HEK293 (cell line): ENCODE measurements around the gene BTG2.

ENCODE experiments used
- ATF2 ChIP-seq: fragments of 450-650 bp; formaldehyde crosslinking; IDR thresholded peaks from 2 replicates; pipeline ENCODE4 v1.5.1; 2016; ENCODE audit warnings: missing biosample characterization, missing genetic modification characterization, low read depth
- GLI4 ChIP-seq: fragments of 450-650 bp; formaldehyde crosslinking; IDR thresholded peaks from 2 replicates; pipeline ENCODE4 v1.5.1; 2016; ENCODE audit warnings: missing biosample characterization, missing genetic modification characterization
- HIC1 ChIP-seq: fragments of 450-650 bp; formaldehyde crosslinking; IDR thresholded peaks from 2 replicates; pipeline ENCODE4 v1.5.1; 2016; ENCODE audit warnings: missing biosample characterization, missing genetic modification characterization
- HOXD13 ChIP-seq: sonication (generic); formaldehyde crosslinking; IDR thresholded peaks from 2 replicates; pipeline ENCODE4 v1.8.0; 2022; ENCODE audit warnings: missing genetic modification reagents, borderline replicate concordance
- KLF8 ChIP-seq: fragments of 450-650 bp; formaldehyde crosslinking; IDR thresholded peaks from 2 replicates; pipeline ENCODE4 v1.5.1; 2016; ENCODE audit warnings: missing biosample characterization, missing genetic modification characterization
- MYNN ChIP-seq: fragments of 450-650 bp; formaldehyde crosslinking; IDR thresholded peaks from 2 replicates; pipeline ENCODE4 v1.5.1; 2016; ENCODE audit warnings: missing biosample characterization, missing genetic modification characterization, borderline replicate concordance
- TRIM28 ChIP-seq: IDR thresholded peaks from 2 replicates; pipeline ENCODE4 v1.6.1; 2011; ENCODE audit warnings: low read length, control low read depth, borderline replicate concordance
- YY2 ChIP-seq: fragments of 450-650 bp; formaldehyde crosslinking; IDR thresholded peaks from 2 replicates; pipeline ENCODE4 v1.5.1; 2016; ENCODE audit warnings: missing biosample characterization, missing genetic modification characterization
- ZBTB20 ChIP-seq: fragments of 450-650 bp; formaldehyde crosslinking; IDR thresholded peaks from 2 replicates; pipeline ENCODE4 v1.5.1; 2016; ENCODE audit warnings: missing biosample characterization, missing genetic modification characterization
- ZBTB21 ChIP-seq: fragments of 450-650 bp; formaldehyde crosslinking; IDR thresholded peaks from 2 replicates; pipeline ENCODE4 v1.5.1; 2017; ENCODE audit warnings: missing biosample characterization, missing genetic modification characterization
- ZNF114 ChIP-seq: fragments of 450-650 bp; formaldehyde crosslinking; IDR thresholded peaks from 2 replicates; pipeline ENCODE4 v1.5.0; 2017; ENCODE audit warnings: missing biosample characterization, missing genetic modification characterization
- ZNF292 ChIP-seq: fragments of 450-650 bp; formaldehyde crosslinking; IDR thresholded peaks from 2 replicates; pipeline ENCODE4 v1.5.1; 2016; ENCODE audit warnings: low read depth, missing biosample characterization, missing genetic modification characterization, borderline replicate concordance
- ZNF335 ChIP-seq: fragments of 450-650 bp; formaldehyde crosslinking; conservative IDR thresholded peaks from 2 replicates; pipeline ENCODE4 v1.5.1; 2016; ENCODE audit warnings: missing biosample characterization, missing genetic modification characterization
- ZNF404 ChIP-seq: fragments of 450-650 bp; formaldehyde crosslinking; IDR thresholded peaks from 2 replicates; pipeline ENCODE4 v1.5.1; 2017; ENCODE audit warnings: missing biosample characterization, missing genetic modification characterization
- ZNF426 ChIP-seq: fragments of 450-650 bp; formaldehyde crosslinking; IDR thresholded peaks from 2 replicates; pipeline ENCODE4 v1.5.1; 2017; ENCODE audit warnings: missing biosample characterization, missing genetic modification characterization, mild to moderate bottlenecking, inconsistent platforms, moderate library complexity
- ZNF433 ChIP-seq: fragments of 450-650 bp; formaldehyde crosslinking; IDR thresholded peaks from 2 replicates; pipeline ENCODE4 v1.5.1; 2016; ENCODE audit warnings: missing biosample characterization, missing genetic modification characterization, low read depth
- ZNF571 ChIP-seq: fragments of 450-650 bp; formaldehyde crosslinking; IDR thresholded peaks from 2 replicates; pipeline ENCODE4 v1.5.0; 2017; ENCODE audit warnings: missing biosample characterization, missing genetic modification characterization
- ZNF645 ChIP-seq: fragments of 450-650 bp; formaldehyde crosslinking; IDR thresholded peaks from 2 replicates; pipeline ENCODE4; 2016; ENCODE audit warnings: missing biosample characterization, missing genetic modification characterization
- ZNF791 ChIP-seq: fragments of 450-650 bp; formaldehyde crosslinking; IDR thresholded peaks from 2 replicates; pipeline ENCODE4 v1.5.1; 2016; ENCODE audit warnings: missing biosample characterization, missing genetic modification characterization
- ZNF837 ChIP-seq: fragments of 450-650 bp; formaldehyde crosslinking; IDR thresholded peaks from 2 replicates; pipeline ENCODE4 v1.5.1; 2016; ENCODE audit warnings: missing biosample characterization, missing genetic modification characterization
- ZSCAN16 ChIP-seq: fragments of 450-650 bp; formaldehyde crosslinking; IDR thresholded peaks from 2 replicates; pipeline ENCODE4 v1.5.1; 2016; ENCODE audit warnings: missing biosample characterization, missing genetic modification characterization
- TF ChIP-seq, protein P1 (sequence below): fragments of 450-650 bp; formaldehyde crosslinking; IDR thresholded peaks from 2 replicates; pipeline ENCODE4 v1.5.1; 2016; ENCODE audit warnings: missing biosample characterization, missing genetic modification characterization, borderline replicate concordance
- TF ChIP-seq, protein P2 (sequence below): fragments of 450-650 bp; formaldehyde crosslinking; IDR thresholded peaks from 2 replicates; pipeline ENCODE4 v1.5.1; 2017; ENCODE audit warnings: missing biosample characterization, missing genetic modification characterization
- TF ChIP-seq, protein P3 (sequence below): fragments of 450-650 bp; formaldehyde crosslinking; IDR thresholded peaks from 2 replicates; pipeline ENCODE4 v1.5.1; 2016; ENCODE audit warnings: missing biosample characterization, missing genetic modification characterization

BTG2 gene

GRCh38 chr1:203306089-203306964, 1.0 kb downstream of the BTG2 start (continued):
- peak; percentile 72 for TF ChIP-seq ZNF335 (tag by site-specific recombination)
- TF ChIP-seq ZNF426 = no peak
- TF ChIP-seq, protein P1, sequence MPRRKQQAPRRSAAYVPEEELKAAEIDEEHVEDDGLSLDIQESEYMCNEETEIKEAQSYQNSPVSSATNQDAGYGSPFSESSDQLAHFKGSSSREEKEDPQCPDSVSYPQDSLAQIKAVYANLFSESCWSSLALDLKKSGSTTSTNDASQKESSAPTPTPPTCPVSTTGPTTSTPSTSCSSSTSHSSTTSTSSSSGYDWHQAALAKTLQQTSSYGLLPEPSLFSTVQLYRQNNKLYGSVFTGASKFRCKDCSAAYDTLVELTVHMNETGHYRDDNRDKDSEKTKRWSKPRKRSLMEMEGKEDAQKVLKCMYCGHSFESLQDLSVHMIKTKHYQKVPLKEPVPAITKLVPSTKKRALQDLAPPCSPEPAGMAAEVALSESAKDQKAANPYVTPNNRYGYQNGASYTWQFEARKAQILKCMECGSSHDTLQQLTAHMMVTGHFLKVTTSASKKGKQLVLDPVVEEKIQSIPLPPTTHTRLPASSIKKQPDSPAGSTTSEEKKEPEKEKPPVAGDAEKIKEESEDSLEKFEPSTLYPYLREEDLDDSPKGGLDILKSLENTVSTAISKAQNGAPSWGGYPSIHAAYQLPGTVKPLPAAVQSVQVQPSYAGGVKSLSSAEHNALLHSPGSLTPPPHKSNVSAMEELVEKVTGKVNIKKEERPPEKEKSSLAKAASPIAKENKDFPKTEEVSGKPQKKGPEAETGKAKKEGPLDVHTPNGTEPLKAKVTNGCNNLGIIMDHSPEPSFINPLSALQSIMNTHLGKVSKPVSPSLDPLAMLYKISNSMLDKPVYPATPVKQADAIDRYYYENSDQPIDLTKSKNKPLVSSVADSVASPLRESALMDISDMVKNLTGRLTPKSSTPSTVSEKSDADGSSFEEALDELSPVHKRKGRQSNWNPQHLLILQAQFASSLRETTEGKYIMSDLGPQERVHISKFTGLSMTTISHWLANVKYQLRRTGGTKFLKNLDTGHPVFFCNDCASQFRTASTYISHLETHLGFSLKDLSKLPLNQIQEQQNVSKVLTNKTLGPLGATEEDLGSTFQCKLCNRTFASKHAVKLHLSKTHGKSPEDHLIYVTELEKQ (tag by site-specific recombination) = peak; percentile 63; the same call in 1 of the 2 replicates
- no peak for TF ChIP-seq ZNF404 (tag by site-specific recombination)
- TF ChIP-seq GLI4 (tag by site-specific recombination) = peak; percentile 77; the same call in 1 of the 2 replicates
- no peak for TF ChIP-seq ZNF433
- no peak for TF ChIP-seq ZNF292 (tag by site-specific recombination)
- peak; percentile 79; the same call in 1 of the 2 replicates for TF ChIP-seq KLF8 (tag by site-specific recombination)
- peak; percentile 69; the same call in 1 of the 2 replicates for TF ChIP-seq ZBTB20 (tag by site-specific recombination)
- no peak for TF ChIP-seq ZNF571
- TF ChIP-seq ATF2 = peak; percentile 28; the same call in 1 of the 2 replicates
- TF ChIP-seq MYNN (tag by site-specific recombination) = no peak
- peak; percentile 45; the same call in 1 of the 2 replicates for TF ChIP-seq HIC1 (tag by site-specific recombination)
- TF ChIP-seq TRIM28 = peak; percentile 79; the same call in 1 of the 2 replicates
- TF ChIP-seq ZBTB21 (tag by site-specific recombination) = peak; percentile 87
- TF ChIP-seq ZNF114 (tag by site-specific recombination) = no peak
- no peak for TF ChIP-seq HOXD13 (CRISPR knock-in tag)
- TF ChIP-seq, protein P2, sequence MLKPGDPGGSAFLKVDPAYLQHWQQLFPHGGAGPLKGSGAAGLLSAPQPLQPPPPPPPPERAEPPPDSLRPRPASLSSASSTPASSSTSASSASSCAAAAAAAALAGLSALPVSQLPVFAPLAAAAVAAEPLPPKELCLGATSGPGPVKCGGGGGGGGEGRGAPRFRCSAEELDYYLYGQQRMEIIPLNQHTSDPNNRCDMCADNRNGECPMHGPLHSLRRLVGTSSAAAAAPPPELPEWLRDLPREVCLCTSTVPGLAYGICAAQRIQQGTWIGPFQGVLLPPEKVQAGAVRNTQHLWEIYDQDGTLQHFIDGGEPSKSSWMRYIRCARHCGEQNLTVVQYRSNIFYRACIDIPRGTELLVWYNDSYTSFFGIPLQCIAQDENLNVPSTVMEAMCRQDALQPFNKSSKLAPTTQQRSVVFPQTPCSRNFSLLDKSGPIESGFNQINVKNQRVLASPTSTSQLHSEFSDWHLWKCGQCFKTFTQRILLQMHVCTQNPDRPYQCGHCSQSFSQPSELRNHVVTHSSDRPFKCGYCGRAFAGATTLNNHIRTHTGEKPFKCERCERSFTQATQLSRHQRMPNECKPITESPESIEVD = no peak
- peak; percentile 33; the same call in 1 of the 2 replicates for TF ChIP-seq YY2
- TF ChIP-seq ZNF837 (tag by site-specific recombination) = peak; percentile 95
- TF ChIP-seq ZNF645 (tag by site-specific recombination) = peak; percentile 99
- TF ChIP-seq, protein P3, sequence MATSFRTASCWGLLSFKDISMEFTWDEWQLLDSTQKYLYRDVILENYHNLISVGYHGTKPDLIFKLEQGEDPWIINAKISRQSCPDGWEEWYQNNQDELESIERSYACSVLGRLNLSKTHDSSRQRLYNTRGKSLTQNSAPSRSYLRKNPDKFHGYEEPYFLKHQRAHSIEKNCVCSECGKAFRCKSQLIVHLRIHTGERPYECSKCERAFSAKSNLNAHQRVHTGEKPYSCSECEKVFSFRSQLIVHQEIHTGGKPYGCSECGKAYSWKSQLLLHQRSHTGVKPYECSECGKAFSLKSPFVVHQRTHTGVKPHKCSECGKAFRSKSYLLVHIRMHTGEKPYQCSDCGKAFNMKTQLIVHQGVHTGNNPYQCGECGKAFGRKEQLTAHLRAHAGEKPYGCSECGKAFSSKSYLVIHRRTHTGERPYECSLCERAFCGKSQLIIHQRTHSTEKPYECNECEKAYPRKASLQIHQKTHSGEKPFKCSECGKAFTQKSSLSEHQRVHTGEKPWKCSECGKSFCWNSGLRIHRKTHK = no peak
- TF ChIP-seq ZNF791 (tag by site-specific recombination) = peak; percentile 16; the same call in 1 of the 2 replicates
- TF ChIP-seq ZSCAN16 = no peak; the same call in 1 of the 2 replicates
